Fibroblast of villous mesenchyme (primary cell): ENCODE data around the gene RNASE12. TPM values are rescaled to one million over a fixed set of nuclear protein-coding genes. Genes with fewer than 3 reads are reported as not detected.
"Not testable (repeated sequence)": the region's sequence is repeated elsewhere in the genome, so short reads cannot be mapped to it uniquely, and the experiment has no call there.

ENCODE experiments used
- DNase-seq: peaks from one replicate; pipeline ENCODE4 v3.0.0-alpha.2; 2010; ENCODE audit warnings: low read depth
- H3K4me3 ChIP-seq: 2 replicates; pipeline ENCODE4 v1.5.1; 2011; ENCODE audit warnings: low read depth, mild to moderate bottlenecking, low read length
- total RNA-seq: library from RNA; depleted of rRNA; stranded (reverse); fragments of >200 nt; gene quantifications from 2 replicates; pipeline ENCODE4 v1.2.3, GENCODE V29; 2012
- TF ChIP-seq, protein P1 (sequence below): IDR thresholded peaks from 2 replicates; pipeline ENCODE4 v1.5.1; 2012; ENCODE audit warnings: low read depth, mild to moderate bottlenecking, low read length; ENCODE audit not compliant: insufficient read depth

RNASE12 gene
- total RNA-seq, 1 donor: not detected

DNA sequence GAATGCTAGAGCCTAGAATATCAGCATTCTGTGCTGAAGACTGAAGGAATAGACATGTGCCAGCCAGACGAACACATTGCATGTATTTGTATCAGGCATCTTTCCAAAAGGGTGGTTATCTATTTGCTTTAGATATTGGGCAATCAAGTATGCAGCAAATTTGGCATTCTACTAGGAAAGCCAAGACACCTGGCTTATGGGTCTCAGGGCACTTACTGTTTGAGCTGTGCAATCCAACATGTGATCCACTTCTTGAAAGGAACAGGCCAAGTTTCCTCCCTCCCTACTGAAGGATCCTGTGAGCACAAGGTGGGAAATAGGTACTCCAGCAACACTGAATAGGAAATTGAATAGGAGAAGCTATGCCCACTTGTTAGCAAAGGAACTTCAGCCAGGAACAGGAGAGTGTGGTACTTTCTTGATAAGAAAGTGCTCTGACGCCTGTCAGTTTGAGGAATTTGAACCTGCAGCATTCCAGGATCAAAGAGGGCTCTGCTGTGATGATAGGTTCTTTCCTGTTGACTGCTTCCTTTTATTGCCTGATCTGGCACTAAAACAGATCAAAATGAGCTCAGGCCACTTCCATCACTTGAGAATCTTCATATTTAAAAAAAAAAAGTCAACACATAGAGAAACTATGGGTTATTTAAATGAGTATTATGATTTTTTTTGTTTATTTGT, 29.8 kb upstream of the RNASE12 start:
- H3K4me3 ChIP-seq: no peak overlapping the region
- no peak for DNase-seq
- TF ChIP-seq, protein P1, sequence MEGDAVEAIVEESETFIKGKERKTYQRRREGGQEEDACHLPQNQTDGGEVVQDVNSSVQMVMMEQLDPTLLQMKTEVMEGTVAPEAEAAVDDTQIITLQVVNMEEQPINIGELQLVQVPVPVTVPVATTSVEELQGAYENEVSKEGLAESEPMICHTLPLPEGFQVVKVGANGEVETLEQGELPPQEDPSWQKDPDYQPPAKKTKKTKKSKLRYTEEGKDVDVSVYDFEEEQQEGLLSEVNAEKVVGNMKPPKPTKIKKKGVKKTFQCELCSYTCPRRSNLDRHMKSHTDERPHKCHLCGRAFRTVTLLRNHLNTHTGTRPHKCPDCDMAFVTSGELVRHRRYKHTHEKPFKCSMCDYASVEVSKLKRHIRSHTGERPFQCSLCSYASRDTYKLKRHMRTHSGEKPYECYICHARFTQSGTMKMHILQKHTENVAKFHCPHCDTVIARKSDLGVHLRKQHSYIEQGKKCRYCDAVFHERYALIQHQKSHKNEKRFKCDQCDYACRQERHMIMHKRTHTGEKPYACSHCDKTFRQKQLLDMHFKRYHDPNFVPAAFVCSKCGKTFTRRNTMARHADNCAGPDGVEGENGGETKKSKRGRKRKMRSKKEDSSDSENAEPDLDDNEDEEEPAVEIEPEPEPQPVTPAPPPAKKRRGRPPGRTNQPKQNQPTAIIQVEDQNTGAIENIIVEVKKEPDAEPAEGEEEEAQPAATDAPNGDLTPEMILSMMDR: no peak

DNA sequence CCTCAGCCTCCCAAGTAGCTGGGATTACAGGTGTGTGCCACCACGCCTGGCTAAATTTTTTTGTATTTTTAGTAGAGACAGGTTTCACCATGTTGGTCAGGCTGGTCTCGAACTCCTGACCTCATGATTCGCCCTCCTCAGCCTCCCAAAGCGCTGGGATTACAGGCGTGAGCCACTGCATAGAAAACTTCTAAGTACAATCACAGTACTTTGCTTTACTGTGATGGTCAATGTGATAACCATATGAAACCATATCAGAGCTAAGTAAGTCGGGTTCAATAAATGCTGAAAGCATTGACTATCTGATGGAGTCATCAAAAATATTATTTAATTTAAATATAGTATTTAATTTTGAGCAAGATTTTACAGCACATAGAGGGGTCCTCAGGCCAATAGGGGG, 28.5 kb upstream of the RNASE12 start:
- not testable (repeated sequence) for DNase-seq, H3K4me3 ChIP-seq

DNA sequence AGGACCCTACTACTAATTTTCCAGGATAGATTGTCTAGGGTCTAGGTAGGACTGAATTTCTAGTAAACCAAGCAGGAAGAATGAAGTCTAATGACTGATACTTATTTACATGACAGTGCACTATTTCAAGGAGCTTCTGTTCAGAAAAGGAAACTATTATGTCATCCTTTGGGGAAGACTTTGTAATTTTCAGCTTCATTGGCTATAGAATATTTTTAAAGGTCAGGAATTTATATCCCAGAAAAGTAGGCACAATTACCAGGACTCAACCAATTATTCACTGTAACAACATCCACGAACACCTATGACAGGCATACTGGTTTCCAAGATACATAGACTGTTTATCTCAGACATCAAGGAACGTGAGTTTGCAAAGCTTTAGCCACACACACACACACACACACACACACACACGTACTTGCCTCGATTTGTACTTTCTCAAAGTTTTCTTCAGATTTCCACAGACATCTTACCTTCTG, 27.1 kb upstream of the RNASE12 start:
- no peak for DNase-seq
- TF ChIP-seq, protein P1: no peak
- no peak overlapping the region for H3K4me3 ChIP-seq

DNA sequence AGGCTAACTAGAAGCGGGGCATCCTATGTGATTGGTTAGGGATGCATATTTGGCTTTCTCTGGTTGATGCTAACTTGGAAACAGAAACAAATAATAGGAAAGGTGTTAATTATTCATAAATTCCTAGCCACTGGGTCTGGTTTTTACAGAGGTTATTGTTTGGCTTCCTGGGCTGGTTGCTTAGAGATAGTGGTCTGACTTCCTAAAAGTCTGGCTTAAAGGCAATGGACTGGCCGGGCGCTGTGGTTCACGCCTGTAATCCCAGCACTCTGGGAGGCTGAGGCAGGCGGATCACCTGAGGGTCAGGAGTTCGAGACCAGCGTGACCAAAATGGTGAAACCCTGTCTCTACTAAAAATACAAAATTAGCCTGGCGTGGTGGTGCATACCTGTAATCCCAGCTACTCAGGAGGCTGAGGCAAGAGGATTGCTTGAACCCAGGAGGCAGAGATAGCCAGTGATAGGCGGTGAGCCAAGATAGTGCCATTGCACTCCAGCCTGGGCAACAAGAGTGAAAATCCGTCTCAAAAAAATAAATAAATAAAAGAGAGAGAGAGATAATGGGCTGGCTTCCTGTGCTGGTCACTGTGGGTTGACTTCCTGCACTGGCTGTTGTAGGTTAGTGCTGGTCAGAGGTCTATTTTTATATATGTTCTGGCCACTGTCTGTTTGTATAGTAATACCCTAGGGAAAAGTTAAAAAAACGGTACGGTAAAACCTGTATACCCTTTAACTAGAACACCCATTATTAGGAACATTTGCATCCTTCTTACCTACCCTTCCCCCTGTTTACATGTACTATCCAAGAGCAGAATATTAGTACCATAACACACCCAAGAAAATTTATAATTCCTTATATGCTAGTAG, 26.2 kb upstream of the RNASE12 start:
- no peak overlapping the region for H3K4me3 ChIP-seq
- no peak for DNase-seq
- TF ChIP-seq, protein P1: no peak

DNA sequence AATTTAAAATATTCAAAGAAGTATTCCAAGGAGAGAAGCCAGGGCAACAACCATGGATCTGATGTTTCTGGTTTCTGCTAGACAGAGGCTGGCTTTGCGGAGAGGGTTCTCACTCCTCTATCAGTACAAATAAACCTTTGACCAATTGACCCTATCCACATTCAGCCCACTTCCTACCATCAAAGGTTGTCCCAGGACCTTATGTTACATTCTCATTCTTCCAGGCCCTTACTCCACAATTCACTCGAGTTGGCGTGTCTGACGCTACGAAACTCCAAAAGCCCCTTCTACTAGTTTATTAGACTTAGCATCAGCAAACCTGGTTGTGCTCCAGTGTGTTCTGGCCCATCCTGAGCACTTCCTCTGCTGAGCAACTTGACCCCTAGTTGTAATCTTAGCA, 24.8 kb upstream of the RNASE12 start:
- no peak for DNase-seq
- H3K4me3 ChIP-seq: no peak overlapping the region
- TF ChIP-seq, protein P1: no peak

DNA sequence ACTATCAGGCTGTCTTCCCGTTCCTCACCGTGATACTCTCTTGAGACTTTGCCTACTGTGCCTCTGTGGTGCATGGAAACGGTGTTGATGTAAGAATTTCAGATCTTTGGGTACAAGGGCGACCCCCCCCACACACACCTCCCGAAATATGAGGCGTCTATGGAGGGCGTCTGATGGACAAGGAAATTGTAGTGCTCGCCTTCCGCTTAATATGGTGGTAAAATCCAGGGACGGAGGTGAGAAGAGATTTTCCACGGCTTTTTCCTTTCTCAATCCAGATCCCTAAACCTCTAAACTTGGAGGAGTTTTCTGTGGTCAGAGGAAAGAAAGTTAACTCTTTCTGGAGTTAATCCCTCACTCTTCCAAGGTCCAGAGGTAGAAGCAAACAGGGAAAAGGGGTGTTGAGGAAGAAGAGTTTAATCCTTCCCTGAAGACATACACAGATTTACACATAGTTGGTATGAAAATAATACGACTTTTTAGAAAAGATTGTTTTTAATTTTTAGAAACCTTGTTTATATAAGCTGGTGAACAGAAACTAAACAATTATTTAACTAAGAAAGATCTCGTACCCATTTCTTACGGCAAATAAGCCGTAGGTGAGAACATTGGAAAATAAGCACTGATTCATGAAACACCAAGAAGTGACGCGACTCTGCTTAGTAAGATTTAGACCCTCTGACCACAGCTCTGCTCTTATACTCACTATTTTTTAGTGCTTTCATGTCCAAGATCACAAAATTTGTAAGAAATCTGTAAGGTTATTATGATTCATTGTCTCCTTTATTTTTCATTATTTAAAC, 23.1 kb upstream of the RNASE12 start:
- TF ChIP-seq, protein P1: no peak

More for the DNA sequence above, 23.1 kb upstream of the RNASE12 start:
- peak; percentile 6 for DNase-seq
- peak overlapping the region; percentile 79 for H3K4me3 ChIP-seq
